A673 (cell line): ENCODE data around the gene GHRH. TPM values are rescaled to one million over a fixed set of nuclear protein-coding genes. Genes with fewer than 3 reads are reported as not detected.
A peak's percentile ranks its signal among the peaks of the same experiment; 100 is the strongest.

Experiments used
- BruUV-seq: library from RNA; stranded (reverse); fragments of 400-500 nt; replicated peaks from 2 replicates; lab custom pipeline; 2021; lab: Mats Ljungman, UMichigan
- CTCF ChIA-PET: fragments of 300-600 bp; sonication (Branson Sonifier 250); formaldehyde crosslinking; loops from one replicate; lab custom pipeline; 2022; ENCODE audit warnings: antibody characterized with exemption; lab: Charles Lee
- POLR2A ChIA-PET: fragments of 300-600 bp; sonication (Branson Sonifier 250); formaldehyde crosslinking; loops from one replicate; lab custom pipeline; 2022; ENCODE audit warnings: antibody characterized with exemption; ENCODE audit not compliant: low non-redundant PET; lab: Charles Lee
- DNase-seq: peaks from one replicate; pipeline ENCODE4 v3.0.0-alpha.2; 2015; ENCODE audit warnings: low spot score
- H3K27ac ChIP-seq: fragments of 200-600 bp; sonication (generic); 2 replicates; pipeline ENCODE4 v1.5.1; 2016; ENCODE audit warnings: mixed run types, low read depth, mild to moderate bottlenecking, mixed read lengths, antibody characterized with exemption, low read length; ENCODE audit not compliant: poor library complexity, severe bottlenecking
- H3K27me3 ChIP-seq: fragments of 200-600 bp; sonication (generic); replicated peaks from 2 replicates; pipeline ENCODE4 v1.6.1; 2017; ENCODE audit warnings: mixed run types, low read depth, mild to moderate bottlenecking, mixed read lengths, antibody characterized with exemption, low read length; ENCODE audit not compliant: insufficient read depth, poor library complexity
- H3K36me3 ChIP-seq: fragments of 200-600 bp; sonication (generic); 2 replicates; pipeline ENCODE4 v1.6.1; 2016; ENCODE audit warnings: mixed run types, mild to moderate bottlenecking, mixed read lengths, antibody characterized with exemption, low read length; ENCODE audit not compliant: insufficient read depth, poor library complexity, severe bottlenecking
- H3K4me1 ChIP-seq: fragments of 200-600 bp; sonication (generic); 2 replicates; pipeline ENCODE4 v1.6.1; 2017; ENCODE audit warnings: mixed run types, mild to moderate bottlenecking, mixed read lengths, antibody characterized with exemption, low read length; ENCODE audit not compliant: insufficient read depth, poor library complexity, severe bottlenecking
- H3K4me3 ChIP-seq: fragments of 200-600 bp; sonication (generic); 2 replicates; pipeline ENCODE4 v1.5.1; 2016; ENCODE audit warnings: low read depth, mixed run types, mild to moderate bottlenecking, mixed read lengths, low read length; ENCODE audit not compliant: poor library complexity, severe bottlenecking
- H3K9me3 ChIP-seq: fragments of 200-600 bp; sonication (generic); 2 replicates; pipeline ENCODE4 v1.6.1; 2016; ENCODE audit warnings: mixed run types, low read depth, mild to moderate bottlenecking, mixed read lengths, antibody characterized with exemption, low read length; ENCODE audit not compliant: poor library complexity, severe bottlenecking
- EZH2 ChIP-seq: fragments of 200-600 bp; sonication (generic); IDR thresholded peaks from 2 replicates; pipeline ENCODE4 v1.6.1; 2017; ENCODE audit warnings: borderline replicate concordance, low read depth, mild to moderate bottlenecking, mixed read lengths, antibody characterized with exemption, low read length; ENCODE audit not compliant: poor library complexity, severe bottlenecking
- intact Hi-C: fragments of 100-400 bp; cut with micrococcal nuclease; formaldehyde crosslinking; loops from one replicate; pipeline ENCODE4 v1.10.0; 2022; ENCODE audit not compliant: unreplicated experiment
- total RNA-seq: library from RNA; stranded (reverse); gene quantifications from 2 replicates; pipeline ENCODE4 v1.2.3, GENCODE V29; 2021
- TF ChIP-seq, protein P1 (sequence below): fragments of 300-800, 200-600 bp; sonication (generic); conservative IDR thresholded peaks from 2 replicates; pipeline ENCODE4 v1.5.1; 2017; ENCODE audit warnings: low read depth, mild to moderate bottlenecking, antibody characterized with exemption, low read length, moderate library complexity, mixed read lengths

Gene GHRH
- total RNA-seq, 1 experiment from 2014 or later: not detected

- Histone ChIP-seq H3K4me1 (peaks cover 8% of the 10 kb centered on the region), H3K4me3 (no peak overlapping the region), H3K9me3 (no peaks in the 10 kb centered on the region), H3K27ac (no peak overlapping the region), H3K36me3 (peaks cover 8% of the 10 kb centered on the region), H3K27me3 (no peaks in the 10 kb centered on the region)
- ChIA-PET CTCF (no interaction called here), POLR2A (no interaction called here)
- TF ChIP-seq, protein P1, sequence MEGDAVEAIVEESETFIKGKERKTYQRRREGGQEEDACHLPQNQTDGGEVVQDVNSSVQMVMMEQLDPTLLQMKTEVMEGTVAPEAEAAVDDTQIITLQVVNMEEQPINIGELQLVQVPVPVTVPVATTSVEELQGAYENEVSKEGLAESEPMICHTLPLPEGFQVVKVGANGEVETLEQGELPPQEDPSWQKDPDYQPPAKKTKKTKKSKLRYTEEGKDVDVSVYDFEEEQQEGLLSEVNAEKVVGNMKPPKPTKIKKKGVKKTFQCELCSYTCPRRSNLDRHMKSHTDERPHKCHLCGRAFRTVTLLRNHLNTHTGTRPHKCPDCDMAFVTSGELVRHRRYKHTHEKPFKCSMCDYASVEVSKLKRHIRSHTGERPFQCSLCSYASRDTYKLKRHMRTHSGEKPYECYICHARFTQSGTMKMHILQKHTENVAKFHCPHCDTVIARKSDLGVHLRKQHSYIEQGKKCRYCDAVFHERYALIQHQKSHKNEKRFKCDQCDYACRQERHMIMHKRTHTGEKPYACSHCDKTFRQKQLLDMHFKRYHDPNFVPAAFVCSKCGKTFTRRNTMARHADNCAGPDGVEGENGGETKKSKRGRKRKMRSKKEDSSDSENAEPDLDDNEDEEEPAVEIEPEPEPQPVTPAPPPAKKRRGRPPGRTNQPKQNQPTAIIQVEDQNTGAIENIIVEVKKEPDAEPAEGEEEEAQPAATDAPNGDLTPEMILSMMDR: no peak
- no peak for TF ChIP-seq EZH2
- intact Hi-C loops: no loop called here
- no peak for DNase-seq
- BruUV-seq: no TSS peak
Observed at GRCh38 chr20:37295595-37295994, 34.0 kb upstream of the GHRH start.

- TF ChIP-seq, protein P1: no peak
- TF ChIP-seq EZH2: no peak
- ChIA-PET POLR2A (no interaction called here), CTCF (interaction anchor here (0.6 kb wide), 1 partner anchor 104 kb away, joined by 3 read pairs; no protein-coding TSS in a partner anchor)
- intact Hi-C loops: no loop called here
- DNase-seq: peak; percentile 40
- BruUV-seq: no TSS peak
- Histone ChIP-seq H3K27ac (no peak overlapping the region), H3K27me3 (no peaks in the 10 kb centered on the region), H3K4me3 (no peak overlapping the region), H3K36me3 (peaks cover 8% of the 10 kb centered on the region), H3K9me3 (no peaks in the 10 kb centered on the region), H3K4me1 (peaks cover 8% of the 10 kb centered on the region)
Observed at GRCh38 chr20:37295001-37295400, 33.4 kb upstream of the GHRH start.

- Histone ChIP-seq H3K27ac (no peak overlapping the region), H3K4me3 (no peak overlapping the region), H3K36me3 (peaks cover 8% of the 10 kb centered on the region), H3K4me1 (peaks cover 8% of the 10 kb centered on the region), H3K27me3 (no peaks in the 10 kb centered on the region), H3K9me3 (no peaks in the 10 kb centered on the region)
- no peak for DNase-seq
- no TSS peak for BruUV-seq
- ChIA-PET POLR2A (no interaction called here), CTCF (interaction anchor here (0.6 kb wide), 1 partner anchor 103 kb away, joined by 3 read pairs; no protein-coding TSS in a partner anchor)
- TF ChIP-seq EZH2: no peak
- TF ChIP-seq, protein P1: no peak
- intact Hi-C loops: no loop called here
Observed at GRCh38 chr20:37294262-37294981, 32.8 kb upstream of the GHRH start.
